GM12892 (cell line): ENCODE results near the gene NPAS1.
A peak's percentile ranks its signal among the peaks of the same experiment; 100 is the strongest.
"Not testable (repeated sequence)": the region's sequence is repeated elsewhere in the genome, so short reads cannot be mapped to it uniquely, and the experiment has no call there.

Source experiments
- DNase-seq: peaks from one replicate; pipeline ENCODE4 v3.0.0; 2011; ENCODE audit not compliant: insufficient read length
- FAIRE-seq: peaks from 2 replicates; lab custom pipeline; 2011; peaks lifted over from hg19 to GRCh38; lab: Jason Lieb, UNC
- POLR2A ChIP-seq: IDR thresholded peaks from 2 replicates; pipeline ENCODE4 v1.6.1; 2011; ENCODE audit warnings: low read depth, low read length, control low read depth
- POLR2AphosphoS5 ChIP-seq: IDR thresholded peaks from 2 replicates; pipeline ENCODE4 v1.6.1; 2011; ENCODE audit warnings: low read depth, low read length, control low read depth
- TAF1 ChIP-seq: IDR thresholded peaks from 2 replicates; pipeline ENCODE4 v1.6.1; 2011; ENCODE audit warnings: low read depth, mild to moderate bottlenecking, control low read depth, low read length, borderline replicate concordance

The NPAS1 gene

DNA sequence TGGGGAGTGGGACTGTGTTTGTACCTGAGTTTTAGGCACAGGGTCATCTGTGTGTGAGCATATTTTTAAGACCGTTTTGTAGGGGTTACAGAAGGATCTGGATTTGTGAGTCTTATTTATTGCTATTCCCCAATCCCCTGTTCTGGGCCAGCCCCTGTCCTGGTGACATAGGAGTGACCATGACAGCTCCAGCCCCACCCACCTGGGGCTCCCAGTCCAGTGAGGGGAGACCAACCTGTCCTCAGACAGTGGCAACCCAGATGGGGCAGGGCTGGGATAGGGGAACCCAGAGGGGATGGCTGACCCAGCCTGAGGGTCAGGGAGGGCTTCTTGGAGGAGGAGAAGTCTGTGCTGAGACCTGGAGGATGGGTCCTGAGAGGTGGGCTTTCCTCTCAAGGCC lies 18.1 kb downstream of the NPAS1 start:
- TF ChIP-seq POLR2AphosphoS5 (no peak), POLR2A (no peak), TAF1 (no peak)
- FAIRE-seq (no peak), DNase-seq (no peak)

DNA sequence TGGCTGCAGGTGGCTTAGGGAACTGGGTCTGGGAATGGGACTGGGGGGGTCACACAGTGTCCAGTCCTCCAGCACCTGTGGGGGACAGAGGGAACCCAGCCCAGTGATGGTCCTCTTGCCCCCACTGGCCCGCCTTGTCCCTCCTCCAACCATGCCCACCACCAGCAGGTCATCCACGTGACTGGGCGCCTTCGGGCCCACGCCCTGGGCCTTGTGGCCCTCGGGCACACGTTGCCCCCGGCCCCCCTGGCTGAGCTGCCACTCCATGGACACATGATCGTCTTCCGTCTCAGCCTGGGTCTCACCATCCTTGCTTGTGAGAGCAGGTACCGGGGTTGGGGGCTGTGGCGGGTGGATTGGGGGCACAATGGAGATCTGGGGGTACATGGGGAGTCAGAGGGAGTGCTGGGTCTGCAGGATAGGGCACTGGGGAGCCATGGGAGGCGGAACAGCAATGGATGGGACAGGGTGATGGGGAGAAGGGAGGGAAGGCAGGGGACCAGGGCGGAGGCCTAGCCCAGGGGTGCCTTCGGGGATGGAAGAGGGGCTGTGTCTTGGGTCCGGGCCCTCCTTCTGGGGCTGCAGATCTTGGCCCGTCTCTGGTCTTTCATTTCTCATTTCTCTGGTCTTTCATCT lies 19.7 kb downstream of the NPAS1 start:
- no peak for DNase-seq

GRCh38 chr19:47040869-47041268 lies 21.2 kb downstream of the NPAS1 start:
- no peak for FAIRE-seq
- no peak for DNase-seq

More for the DNA sequence above, 19.7 kb downstream of the NPAS1 start:
- TF ChIP-seq POLR2A (no peak), TAF1 (no peak), POLR2AphosphoS5 (no peak)
- FAIRE-seq = no peak

DNA sequence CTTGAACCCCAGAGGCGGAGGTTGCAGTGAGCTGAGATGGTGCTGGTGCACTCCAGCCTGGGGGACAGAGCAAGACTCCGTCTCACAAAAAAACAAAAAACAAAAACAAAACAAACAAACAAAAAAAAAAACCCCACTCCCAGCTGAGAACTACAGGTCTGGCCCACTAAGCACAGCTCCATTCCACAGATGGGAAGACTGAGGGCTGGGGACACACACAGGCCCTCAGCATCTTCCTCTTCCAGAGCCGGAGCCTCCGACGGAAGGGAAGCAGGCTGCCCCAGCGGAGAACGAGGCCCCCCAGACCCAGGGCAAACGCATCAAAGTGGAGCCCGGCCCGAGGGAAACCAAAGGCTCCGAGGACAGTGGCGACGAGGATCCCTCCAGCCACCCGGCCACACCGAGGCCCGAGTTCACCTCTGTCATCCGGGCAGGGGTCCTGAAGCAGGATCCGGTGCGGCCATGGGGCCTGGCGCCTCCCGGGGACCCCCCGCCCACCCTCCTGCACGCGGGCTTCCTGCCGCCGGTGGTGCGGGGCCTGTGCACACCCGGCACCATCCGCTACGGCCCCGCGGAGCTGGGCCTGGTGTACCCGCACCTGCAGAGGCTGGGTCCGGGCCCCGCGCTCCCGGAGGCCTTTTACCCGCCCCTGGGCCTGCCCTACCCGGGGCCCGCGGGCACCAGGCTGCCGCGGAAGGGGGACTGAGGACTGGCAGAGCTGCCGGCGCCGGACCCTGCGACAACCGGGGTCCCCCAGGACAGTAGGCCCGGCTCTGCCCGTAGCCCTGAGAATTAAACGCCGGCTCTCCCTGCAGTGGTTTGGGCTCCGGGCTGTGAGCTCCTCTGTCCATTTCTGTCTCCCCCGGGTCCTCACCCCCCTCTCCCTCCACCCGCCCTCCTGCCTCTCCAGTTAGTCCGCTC lies 25.6 kb downstream of the NPAS1 start:
- TF ChIP-seq POLR2AphosphoS5 (no peak), POLR2A (no peak), TAF1 (no peak)
- no peak for DNase-seq
- no peak for FAIRE-seq

More at GRCh38 chr19:47040869-47041268, 21.2 kb downstream of the NPAS1 start:
- TF ChIP-seq POLR2AphosphoS5 = no peak

- TF ChIP-seq TAF1 (no peak), POLR2A (no peak), POLR2AphosphoS5 (no peak)
- DNase-seq = no peak
- FAIRE-seq = no peak
These were observed 26.3 kb downstream of the NPAS1 start for GRCh38 chr19:47045867-47046470.

DNA sequence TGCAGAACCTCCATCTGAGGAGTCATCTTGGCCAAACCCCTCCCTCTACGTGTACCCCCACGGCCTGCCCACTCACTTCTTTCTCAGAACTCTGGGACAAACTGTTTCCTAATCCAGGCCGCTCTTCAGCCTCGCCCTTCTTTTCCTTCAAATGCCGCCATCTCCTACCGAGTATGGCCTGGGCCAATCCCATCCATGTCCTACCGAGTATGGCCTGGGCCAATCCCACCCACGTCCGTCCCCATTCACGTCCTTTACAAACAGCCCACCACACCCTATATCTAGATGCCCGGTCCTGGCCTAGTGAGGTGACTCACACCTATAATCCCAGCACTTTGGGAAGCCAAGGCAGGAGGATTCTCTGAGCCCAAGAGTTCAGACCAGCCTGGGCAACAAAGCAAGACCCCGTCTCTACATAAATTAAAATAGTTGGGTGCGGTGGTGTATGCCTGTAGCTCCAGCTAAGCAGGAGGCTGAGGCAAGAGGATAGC lies 27.7 kb downstream of the NPAS1 start:
- FAIRE-seq = no peak
- DNase-seq = no peak
- TF ChIP-seq POLR2AphosphoS5 (no peak), TAF1 (no peak), POLR2A (no peak)

DNA sequence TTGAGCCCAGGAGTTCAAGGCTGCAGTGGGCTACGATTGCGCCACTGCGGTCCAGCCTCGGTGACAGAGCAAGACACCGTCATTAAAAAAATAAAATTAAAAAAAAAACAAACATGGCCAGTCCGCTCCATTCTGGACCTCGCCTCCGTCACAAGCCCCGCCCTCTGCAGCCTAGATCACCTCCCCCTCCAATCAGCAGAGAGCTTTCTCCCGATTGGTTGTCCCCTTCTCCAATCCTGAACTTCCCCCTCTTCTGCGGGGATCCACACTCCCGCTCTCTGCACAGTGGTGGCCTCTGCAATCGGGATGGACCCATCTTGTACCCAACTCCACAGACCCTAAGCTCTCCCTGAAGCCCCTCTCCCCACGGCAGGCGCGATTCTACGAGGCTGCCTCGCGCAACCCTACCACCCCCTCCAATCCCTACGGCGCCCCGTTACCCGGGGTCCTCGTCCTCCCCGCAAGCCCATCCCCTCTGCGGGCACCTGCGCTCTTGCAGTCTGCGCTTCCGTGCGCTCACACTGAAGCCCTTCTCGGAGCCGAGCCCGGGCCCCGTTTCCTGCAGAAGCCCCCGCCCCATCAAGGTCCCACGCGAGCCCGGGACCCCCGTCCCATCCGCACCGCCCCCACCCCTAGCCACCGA lies 28.2 kb downstream of the NPAS1 start:
- peak; percentile 87 for DNase-seq
- TF ChIP-seq POLR2A = no peak
- no peak for TF ChIP-seq TAF1
- no peak for TF ChIP-seq POLR2AphosphoS5
- peak; percentile 90 for FAIRE-seq

DNA sequence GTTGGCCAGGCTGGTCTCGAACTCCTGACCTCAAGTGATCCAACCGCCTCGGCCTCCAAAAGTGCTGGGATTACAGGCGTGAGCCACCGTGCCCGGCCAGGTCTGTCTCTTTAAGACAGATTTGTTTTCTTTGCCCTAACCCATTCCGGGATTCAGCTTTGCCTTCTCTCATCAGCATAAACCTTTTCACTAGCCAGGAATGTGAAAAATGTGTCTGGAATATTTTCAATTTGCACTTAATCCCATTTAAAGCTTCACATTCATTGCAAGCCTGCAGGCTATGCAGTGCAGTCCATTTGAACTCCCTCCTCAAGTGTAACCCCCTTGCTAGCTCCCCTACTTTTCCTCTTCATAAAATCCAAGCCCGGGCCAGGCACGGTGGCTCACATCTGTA lies 29.7 kb downstream of the NPAS1 start:
- FAIRE-seq (no peak), DNase-seq (no peak)
- TF ChIP-seq TAF1 = no peak

GRCh38 chr19:47050562-47050961 lies 30.9 kb downstream of the NPAS1 start:
- DNase-seq, FAIRE-seq: not testable (repeated sequence)

- no peak for TF ChIP-seq POLR2A
- TF ChIP-seq TAF1 = no peak
- TF ChIP-seq POLR2AphosphoS5 = no peak
- DNase-seq = no peak
- no peak for FAIRE-seq
These were observed 36.8 kb downstream of the NPAS1 start for GRCh38 chr19:47056411-47056810.

DNA sequence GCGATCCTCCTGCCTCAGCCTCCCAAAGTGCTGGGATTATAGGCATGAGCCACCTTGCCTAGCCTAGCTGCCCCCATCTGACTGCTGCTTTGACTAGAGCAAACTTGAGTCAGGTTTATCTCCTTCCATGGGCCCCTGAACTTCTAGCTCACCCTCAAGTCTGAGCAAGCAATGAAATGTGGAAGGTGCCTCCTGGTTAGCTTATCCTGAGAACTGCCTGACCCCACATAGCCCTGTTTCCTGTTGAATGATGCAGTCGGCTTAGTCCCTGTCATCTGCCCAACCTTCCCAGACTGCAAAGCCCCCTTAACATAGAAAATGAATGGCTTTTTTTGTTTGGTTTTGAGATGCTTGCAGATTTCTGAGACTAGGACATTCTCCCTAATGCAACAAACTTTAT lies 37.7 kb downstream of the NPAS1 start:
- no peak for DNase-seq
- FAIRE-seq = no peak
- TF ChIP-seq POLR2AphosphoS5 (no peak), TAF1 (no peak), POLR2A (no peak)
